ENCODE measurements around the gene NAA60.

DNA sequence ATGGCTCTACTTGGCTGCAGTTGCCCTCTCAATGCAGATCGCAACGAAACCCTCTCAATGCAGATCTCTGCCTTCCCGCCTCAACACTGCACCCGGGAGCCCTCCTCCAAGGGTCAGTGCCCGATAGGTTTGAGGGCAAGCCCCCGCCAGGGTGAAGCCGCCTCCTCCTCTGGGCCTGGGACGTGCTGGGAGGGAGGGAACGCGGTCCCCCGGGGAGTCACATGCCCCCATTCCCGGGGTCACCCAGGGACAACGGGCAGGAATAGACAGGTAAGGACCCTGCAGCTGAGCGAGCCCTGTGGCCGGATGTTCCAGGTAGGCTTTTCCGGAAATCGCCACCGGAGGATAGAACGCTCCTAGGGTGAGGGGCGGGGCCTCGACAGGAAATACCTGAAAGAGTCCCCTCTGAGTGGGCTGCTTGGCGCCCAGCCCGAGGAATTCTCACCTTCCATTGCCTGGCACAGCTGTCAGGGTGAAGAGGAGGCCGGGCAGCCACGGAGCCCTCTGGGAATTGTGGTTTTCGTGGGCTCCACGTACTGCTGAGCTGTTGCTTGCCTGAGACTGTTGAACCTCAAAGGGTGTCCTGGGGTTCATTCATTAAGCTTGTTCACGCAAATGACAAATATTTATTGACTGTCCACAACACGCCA lies 29.6 kb upstream of the NAA60 start:
- TF ChIP-seq, protein P1, sequence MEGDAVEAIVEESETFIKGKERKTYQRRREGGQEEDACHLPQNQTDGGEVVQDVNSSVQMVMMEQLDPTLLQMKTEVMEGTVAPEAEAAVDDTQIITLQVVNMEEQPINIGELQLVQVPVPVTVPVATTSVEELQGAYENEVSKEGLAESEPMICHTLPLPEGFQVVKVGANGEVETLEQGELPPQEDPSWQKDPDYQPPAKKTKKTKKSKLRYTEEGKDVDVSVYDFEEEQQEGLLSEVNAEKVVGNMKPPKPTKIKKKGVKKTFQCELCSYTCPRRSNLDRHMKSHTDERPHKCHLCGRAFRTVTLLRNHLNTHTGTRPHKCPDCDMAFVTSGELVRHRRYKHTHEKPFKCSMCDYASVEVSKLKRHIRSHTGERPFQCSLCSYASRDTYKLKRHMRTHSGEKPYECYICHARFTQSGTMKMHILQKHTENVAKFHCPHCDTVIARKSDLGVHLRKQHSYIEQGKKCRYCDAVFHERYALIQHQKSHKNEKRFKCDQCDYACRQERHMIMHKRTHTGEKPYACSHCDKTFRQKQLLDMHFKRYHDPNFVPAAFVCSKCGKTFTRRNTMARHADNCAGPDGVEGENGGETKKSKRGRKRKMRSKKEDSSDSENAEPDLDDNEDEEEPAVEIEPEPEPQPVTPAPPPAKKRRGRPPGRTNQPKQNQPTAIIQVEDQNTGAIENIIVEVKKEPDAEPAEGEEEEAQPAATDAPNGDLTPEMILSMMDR (conservative IDR thresholded peaks at IDR 0.05; ENCODE audit: low read length) = no peak
- no peak for TF ChIP-seq EZH2phosphoT487 (IDR thresholded peaks at IDR 0.05; ENCODE audit: borderline replicate concordance)

Data from Loucy (cell line).